ENCODE measurements around the gene E2F4. TPM values are rescaled to one million over a fixed set of nuclear protein-coding genes. Genes with fewer than 3 reads are reported as not detected.

E2F4 gene
- total and polyA plus RNA-seq, 9 of the 15 experiments (the other 6 are each of a cell fraction or from before 2014, with no cell fraction given) = 9.7 to 139 (median 106) TPM

DNA sequence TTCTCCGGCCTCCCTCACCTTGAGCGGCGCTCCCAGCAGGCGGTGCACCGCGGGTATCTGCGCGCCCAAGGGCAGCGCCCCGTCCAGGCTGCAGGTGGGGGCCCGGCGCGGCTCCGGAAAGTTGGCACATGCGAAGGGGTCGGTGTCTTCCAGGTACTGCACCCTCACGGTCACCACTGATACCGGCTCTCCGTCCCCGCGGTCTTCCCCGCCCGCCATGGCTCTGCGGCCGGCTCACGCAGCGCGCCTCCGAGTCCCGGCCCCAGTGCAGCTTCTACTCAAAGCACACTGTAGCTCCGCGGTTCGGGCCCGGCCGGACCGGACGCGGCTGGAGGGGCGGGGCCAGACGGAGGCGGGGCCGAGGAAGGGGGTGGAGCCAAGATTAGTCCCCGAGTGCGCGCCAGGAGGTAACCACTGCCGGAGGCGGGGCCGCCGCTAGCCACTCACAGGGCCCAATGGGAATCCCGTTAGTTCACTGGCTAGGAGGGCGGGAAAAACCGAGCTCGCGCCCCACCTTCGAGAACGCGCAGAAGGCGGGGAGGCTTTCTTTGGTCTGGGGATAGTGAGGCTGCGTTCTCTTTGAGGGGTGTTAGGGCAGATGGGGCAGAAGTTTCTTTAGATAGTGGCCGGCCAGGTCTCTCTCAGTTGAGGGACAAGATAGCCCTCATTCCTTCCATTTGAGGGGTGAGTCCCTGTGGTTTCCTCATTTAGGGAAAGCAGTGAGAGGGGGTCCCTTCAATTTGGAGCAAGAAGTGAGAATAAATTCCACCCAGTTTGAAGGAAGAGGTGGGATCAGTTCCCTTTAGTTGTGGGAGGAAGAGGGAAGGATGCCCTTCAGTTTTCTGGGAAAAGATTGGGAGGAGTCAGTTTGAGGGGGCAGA lies 55.5 kb downstream of the E2F4 start, which contains the start of gene FHOD1 (continued):
- TF ChIP-seq, protein P1, sequence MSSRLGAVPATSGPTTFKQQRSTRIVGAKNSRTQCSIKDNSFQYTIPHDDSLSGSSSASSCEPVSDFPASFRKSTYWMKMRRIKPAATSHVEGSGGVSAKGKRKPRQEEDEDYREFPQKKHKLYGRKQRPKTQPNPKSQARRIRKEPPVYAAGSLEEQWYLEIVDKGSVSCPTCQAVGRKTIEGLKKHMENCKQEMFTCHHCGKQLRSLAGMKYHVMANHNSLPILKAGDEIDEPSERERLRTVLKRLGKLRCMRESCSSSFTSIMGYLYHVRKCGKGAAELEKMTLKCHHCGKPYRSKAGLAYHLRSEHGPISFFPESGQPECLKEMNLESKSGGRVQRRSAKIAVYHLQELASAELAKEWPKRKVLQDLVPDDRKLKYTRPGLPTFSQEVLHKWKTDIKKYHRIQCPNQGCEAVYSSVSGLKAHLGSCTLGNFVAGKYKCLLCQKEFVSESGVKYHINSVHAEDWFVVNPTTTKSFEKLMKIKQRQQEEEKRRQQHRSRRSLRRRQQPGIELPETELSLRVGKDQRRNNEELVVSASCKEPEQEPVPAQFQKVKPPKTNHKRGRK (tag; IDR thresholded peaks at IDR 0.05) = no peak
- peak; percentile 82; the same call in 1 of the 2 replicates for TF ChIP-seq TFAP4 (CRISPR knock-in tag; IDR thresholded peaks at IDR 0.05; ENCODE audit: borderline replicate concordance)
- peak; percentile 72 for TF ChIP-seq GABPB1 (CRISPR knock-in tag; IDR thresholded peaks at IDR 0.05)
- TF ChIP-seq PRDM10 (IDR thresholded peaks at IDR 0.05; ENCODE audit: partially characterized antibody) = peak; percentile 38
- TF ChIP-seq, protein P2, sequence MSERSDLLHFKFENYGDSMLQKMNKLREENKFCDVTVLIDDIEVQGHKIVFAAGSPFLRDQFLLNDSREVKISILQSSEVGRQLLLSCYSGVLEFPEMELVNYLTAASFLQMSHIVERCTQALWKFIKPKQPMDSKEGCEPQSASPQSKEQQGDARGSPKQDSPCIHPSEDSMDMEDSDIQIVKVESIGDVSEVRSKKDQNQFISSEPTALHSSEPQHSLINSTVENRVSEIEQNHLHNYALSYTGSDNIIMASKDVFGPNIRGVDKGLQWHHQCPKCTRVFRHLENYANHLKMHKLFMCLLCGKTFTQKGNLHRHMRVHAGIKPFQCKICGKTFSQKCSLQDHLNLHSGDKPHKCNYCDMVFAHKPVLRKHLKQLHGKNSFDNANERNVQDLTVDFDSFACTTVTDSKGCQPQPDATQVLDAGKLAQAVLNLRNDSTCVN (CRISPR knock-in tag; IDR thresholded peaks at IDR 0.05) = no peak
- TF ChIP-seq ZNF12 (CRISPR knock-in tag; IDR thresholded peaks at IDR 0.05) = no peak
- 0 out of 2 replicates have a peak, but pooled peaks have one; percentile 29 for TF ChIP-seq ZBTB49 (CRISPR knock-in tag; IDR thresholded peaks at IDR 0.05; ENCODE audit: borderline replicate concordance)
- TF ChIP-seq GTF2F1 (IDR thresholded peaks at IDR 0.05; ENCODE audit: low read depth, low read length) = peak; percentile 16; the same call in 1 of the 2 replicates
- peak; percentile 89 for TF ChIP-seq TAF1 (IDR thresholded peaks at IDR 0.05; ENCODE audit: control insufficient read depth, extremely low read depth, insufficient read depth, low read length, severe bottlenecking)
- no peak for TF ChIP-seq ZNF551 (CRISPR knock-in tag; IDR thresholded peaks at IDR 0.05)
- TF ChIP-seq NR3C1 (CRISPR knock-in tag; IDR thresholded peaks at IDR 0.05) = peak; percentile 24; the same call in 1 of the 2 replicates
- TF ChIP-seq RBM25 (IDR thresholded peaks at IDR 0.05; ENCODE audit: low read depth, low read length, severe bottlenecking) = no peak
- no peak for TF ChIP-seq MYBL2 (IDR thresholded peaks at IDR 0.05; ENCODE audit: low read depth)
- no peak for TF ChIP-seq MYBL2 (CRISPR knock-in tag; IDR thresholded peaks at IDR 0.05; ENCODE audit: borderline replicate concordance)
- TF ChIP-seq TAL1 (IDR thresholded peaks at IDR 0.05) = no peak; the same call in 1 of the 2 replicates
- peak; percentile 49 for TF ChIP-seq ESRRA (IDR thresholded peaks at IDR 0.05; ENCODE audit: borderline replicate concordance, low read depth)
